Smooth muscle cell (in vitro differentiated cells): ENCODE measurements around the gene RNF31. TPM values are rescaled to one million over a fixed set of nuclear protein-coding genes. Genes with fewer than 3 reads are reported as not detected.

Experiments used
- DNase-seq: peaks from one replicate; lab custom pipeline; 2025; ENCODE audit not compliant: unreplicated experiment; lab: John Stamatoyannopoulos, UW
- H2AFZ ChIP-seq: fragments of 200-600 bp; sonication (generic); 2 replicates; pipeline ENCODE4 v1.6.0; 2016; ENCODE audit warnings: antibody characterized with exemption, low read depth, mild to moderate bottlenecking
- H3F3A ChIP-seq: fragments of 200-600 bp; sonication (generic); 2 replicates; pipeline ENCODE4 v1.6.0; 2017; ENCODE audit warnings: antibody characterized with exemption, low read depth
- H3K27ac ChIP-seq: fragments of 200-600 bp; sonication (generic); 2 replicates; pipeline ENCODE4 v1.5.1; 2016; ENCODE audit warnings: low read depth, mild to moderate bottlenecking
- H3K27me3 ChIP-seq: fragments of 200-600 bp; sonication (generic); 2 replicates; pipeline ENCODE4 v1.6.1; 2016; ENCODE audit warnings: low read depth, mild to moderate bottlenecking
- H3K36me3 ChIP-seq: fragments of 200-600 bp; sonication (generic); 2 replicates; pipeline ENCODE4 v1.5.1; 2016; ENCODE audit warnings: low read depth
- H3K4me1 ChIP-seq: fragments of 200-600 bp; sonication (generic); 2 replicates; pipeline ENCODE4 v1.5.1; 2016; ENCODE audit warnings: low read depth
- H3K4me2 ChIP-seq: fragments of 200-600 bp; sonication (generic); 2 replicates; pipeline ENCODE4 v1.6.0; 2016; ENCODE audit warnings: mild to moderate bottlenecking
- H3K4me3 ChIP-seq: fragments of 200-600 bp; sonication (generic); 2 replicates; pipeline ENCODE4 v1.5.1; 2016; ENCODE audit warnings: mild to moderate bottlenecking
- H3K79me2 ChIP-seq: fragments of 200-600 bp; sonication (generic); 2 replicates; pipeline ENCODE4 v1.6.0; 2016; ENCODE audit warnings: low read depth, mild to moderate bottlenecking
- H3K9ac ChIP-seq: fragments of 200-600 bp; sonication (generic); 2 replicates; pipeline ENCODE4 v1.6.0; 2016; ENCODE audit warnings: low read depth
- H3K9me3 ChIP-seq: fragments of 200-600 bp; sonication (generic); replicated peaks from 2 replicates; pipeline ENCODE4 v1.5.1; 2016; ENCODE audit warnings: low read depth
- H4K20me1 ChIP-seq: fragments of 200-600 bp; sonication (generic); 2 replicates; pipeline ENCODE4 v1.6.0; 2016; ENCODE audit warnings: low read depth
- WGBS: methylation state at CpG from one replicate; pipeline ENCODE4 v1.1.7; 2016; ENCODE audit warnings: low lambda C conversion rate; 5-methylcytosine and 5-hydroxymethylcytosine counted together
- polyA plus RNA-seq: library from polyadenylated mRNA; unstranded; fragments of >200 nt; fragmentation: Nextera tagmentation; extraction: Ambion mirVana; gene quantifications from 2 replicates; pipeline ENCODE4 v1.2.1, GENCODE V29; 2016
- total RNA-seq: library from RNA; depleted of rRNA; stranded (reverse); fragments of >200 nt; gene quantifications from 2 replicates; pipeline ENCODE4 v1.2.3, GENCODE V29; 2014
- TF ChIP-seq, protein P1 (sequence below): fragments of 200-600 bp; sonication (generic); IDR thresholded peaks from 2 replicates; pipeline ENCODE4 v1.5.1; 2017; ENCODE audit warnings: borderline replicate concordance, mild to moderate bottlenecking, antibody characterized with exemption; ENCODE audit not compliant: insufficient read depth, poor library complexity, severe bottlenecking

The RNF31 gene
- total and polyA plus RNA-seq, 2 experiments from 2014 or later = 25.4 to 74.8 TPM

DNA sequence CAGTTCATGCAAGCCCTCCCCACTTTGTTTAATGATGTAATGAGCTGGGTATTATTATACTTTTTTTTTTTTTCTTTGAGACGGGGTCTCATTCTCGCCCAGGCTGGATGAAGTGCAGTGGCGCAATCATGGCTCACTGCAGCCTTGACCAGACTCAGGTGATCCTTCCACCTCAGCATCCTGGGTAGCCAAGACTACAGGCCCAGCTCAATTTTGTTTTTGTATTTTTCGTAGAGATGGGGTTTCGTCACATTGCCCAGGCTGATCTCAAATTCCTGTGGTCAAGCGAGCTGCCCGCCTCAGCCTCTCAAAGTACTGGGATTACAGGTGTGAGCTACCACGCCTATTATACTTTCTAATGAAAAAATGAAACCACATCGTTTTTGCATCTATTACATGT, 37.2 kb upstream of the RNF31 start:
- DNase-seq = no peak
- Histone ChIP-seq H3K4me1 (peaks cover 2% of the 10 kb centered on the region), H2AFZ (no peak overlapping the region), H3K9me3 (no peaks in the 10 kb centered on the region), H3F3A (no peaks in the 10 kb centered on the region), H3K4me2 (no peak overlapping the region), H3K36me3 (no peaks in the 10 kb centered on the region), H3K9ac (no peak overlapping the region), H3K4me3 (no peak overlapping the region), H3K79me2 (no peaks in the 10 kb centered on the region), H3K27ac (no peak overlapping the region), H3K27me3 (no peaks in the 10 kb centered on the region), H4K20me1 (no peaks in the 10 kb centered on the region)
- TF ChIP-seq, protein P1, sequence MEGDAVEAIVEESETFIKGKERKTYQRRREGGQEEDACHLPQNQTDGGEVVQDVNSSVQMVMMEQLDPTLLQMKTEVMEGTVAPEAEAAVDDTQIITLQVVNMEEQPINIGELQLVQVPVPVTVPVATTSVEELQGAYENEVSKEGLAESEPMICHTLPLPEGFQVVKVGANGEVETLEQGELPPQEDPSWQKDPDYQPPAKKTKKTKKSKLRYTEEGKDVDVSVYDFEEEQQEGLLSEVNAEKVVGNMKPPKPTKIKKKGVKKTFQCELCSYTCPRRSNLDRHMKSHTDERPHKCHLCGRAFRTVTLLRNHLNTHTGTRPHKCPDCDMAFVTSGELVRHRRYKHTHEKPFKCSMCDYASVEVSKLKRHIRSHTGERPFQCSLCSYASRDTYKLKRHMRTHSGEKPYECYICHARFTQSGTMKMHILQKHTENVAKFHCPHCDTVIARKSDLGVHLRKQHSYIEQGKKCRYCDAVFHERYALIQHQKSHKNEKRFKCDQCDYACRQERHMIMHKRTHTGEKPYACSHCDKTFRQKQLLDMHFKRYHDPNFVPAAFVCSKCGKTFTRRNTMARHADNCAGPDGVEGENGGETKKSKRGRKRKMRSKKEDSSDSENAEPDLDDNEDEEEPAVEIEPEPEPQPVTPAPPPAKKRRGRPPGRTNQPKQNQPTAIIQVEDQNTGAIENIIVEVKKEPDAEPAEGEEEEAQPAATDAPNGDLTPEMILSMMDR = no peak
- 88% methylated on average over 9 of the region's 9 CpGs for WGBS

DNA sequence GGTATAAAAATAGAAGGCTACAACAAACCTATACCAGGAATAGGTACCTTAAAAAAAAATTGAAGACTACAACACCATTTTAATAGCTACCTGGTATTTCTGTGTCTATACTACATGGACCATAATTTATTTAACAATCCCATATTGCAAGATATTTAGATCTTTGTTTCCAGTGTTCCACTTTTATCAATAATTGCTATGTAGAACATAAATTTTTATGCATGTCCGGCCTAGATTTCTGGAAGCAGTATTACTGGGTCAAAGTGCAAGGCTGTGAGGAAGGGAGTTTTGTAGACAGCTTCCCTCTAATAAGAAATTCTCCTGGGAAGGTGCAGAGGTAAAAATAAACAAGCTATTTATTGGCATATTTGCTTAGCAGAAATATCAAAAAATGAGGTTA, 36.8 kb upstream of the RNF31 start:
- WGBS = 97% methylated on average over 1 of the region's 1 CpG
- peaks cover 2% of the 10 kb centered on the region for H3K4me1 ChIP-seq
- no peaks in the 10 kb centered on the region for H3K79me2 ChIP-seq

GRCh38 chr14:24113379-24113800, 33.9 kb upstream of the RNF31 start:
- peak overlapping the region; percentile 97 for H3K27ac ChIP-seq
- H3K4me1 ChIP-seq = peaks cover 12% of the 10 kb centered on the region
- no peaks in the 10 kb centered on the region for H4K20me1 ChIP-seq
- no peaks in the 10 kb centered on the region for H3K27me3 ChIP-seq
- TF ChIP-seq, protein P1 = no peak
- 15% methylated on average over 15 of the region's 15 CpGs for WGBS
- H3K9me3 ChIP-seq = no peaks in the 10 kb centered on the region
- no peak for DNase-seq
- peak overlapping the region; percentile 48 for H2AFZ ChIP-seq
- peak overlapping the region; percentile 94 for H3K9ac ChIP-seq
- H3F3A ChIP-seq = no peaks in the 10 kb centered on the region
- peak overlapping the region; percentile 80 for H3K4me3 ChIP-seq
- no peaks in the 10 kb centered on the region for H3K36me3 ChIP-seq
- peak overlapping the region; percentile 92 for H3K4me2 ChIP-seq
- peaks cover 11% of the 10 kb centered on the region for H3K79me2 ChIP-seq

More for the DNA sequence above, 36.8 kb upstream of the RNF31 start:
- Histone ChIP-seq H3K4me2 (no peak overlapping the region), H3K4me3 (no peak overlapping the region), H3K36me3 (no peaks in the 10 kb centered on the region), H3K9ac (no peak overlapping the region), H3F3A (no peaks in the 10 kb centered on the region), H3K9me3 (no peaks in the 10 kb centered on the region), H2AFZ (no peak overlapping the region), H3K27ac (no peak overlapping the region), H4K20me1 (no peaks in the 10 kb centered on the region), H3K27me3 (no peaks in the 10 kb centered on the region)
- TF ChIP-seq, protein P1 = no peak
- DNase-seq = no peak

DNA sequence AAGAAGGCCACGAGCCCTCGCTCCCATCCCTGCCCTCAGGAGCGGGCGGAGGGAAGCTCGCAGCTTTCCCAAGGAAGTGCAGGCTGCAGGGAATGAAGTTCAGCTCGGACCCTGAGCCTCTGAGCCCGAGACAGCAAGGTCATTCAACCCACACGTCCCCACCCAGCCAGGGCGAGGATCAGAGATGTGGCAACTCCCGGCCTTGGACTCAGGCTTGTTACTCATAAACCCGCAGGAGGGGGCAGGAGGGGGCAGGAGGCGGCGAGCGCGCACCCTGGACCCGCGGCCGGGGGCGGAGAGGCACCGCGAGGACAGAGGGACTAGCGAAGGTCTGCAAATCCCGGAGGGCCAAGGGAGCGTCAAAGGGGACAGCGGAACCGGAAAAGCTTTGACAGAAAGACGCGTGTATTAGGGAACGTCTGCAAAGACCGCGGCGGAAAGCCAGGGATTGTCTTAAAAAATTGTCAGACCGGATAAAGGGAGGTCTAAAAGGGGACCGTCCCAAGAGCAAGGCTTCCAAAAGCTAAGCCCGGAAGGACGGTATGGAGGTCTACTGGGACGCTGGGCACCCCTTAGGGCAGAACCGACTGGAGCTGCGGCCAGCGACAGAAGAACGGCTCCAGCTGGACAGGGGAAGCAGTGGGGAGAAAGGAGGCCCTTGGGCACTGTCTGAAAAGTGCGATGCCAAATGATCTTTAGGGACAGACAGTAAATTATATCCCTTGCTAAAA, 33.3 kb upstream of the RNF31 start:
- Histone ChIP-seq H3K9ac (peak overlapping the region; percentile 94), H3K79me2 (peaks cover 11% of the 10 kb centered on the region), H3K4me1 (peaks cover 12% of the 10 kb centered on the region), H4K20me1 (no peaks in the 10 kb centered on the region), H3K9me3 (no peaks in the 10 kb centered on the region), H3F3A (no peaks in the 10 kb centered on the region), H3K36me3 (no peaks in the 10 kb centered on the region), H3K4me3 (peak overlapping the region; percentile 80), H2AFZ (peak overlapping the region; percentile 85), H3K27ac (peak overlapping the region; percentile 97), H3K27me3 (no peaks in the 10 kb centered on the region), H3K4me2 (peak overlapping the region; percentile 92)
- peak; percentile 78 for DNase-seq
- WGBS = under 1% methylated on average over 40 of the region's 42 CpGs
- TF ChIP-seq, protein P1 = no peak
